IMR-90 (cell line): ENCODE data around the gene CTBP2. TPM values are rescaled to one million over a fixed set of nuclear protein-coding genes. Genes with fewer than 3 reads are reported as not detected.

ENCODE experiments used
- ATAC-seq: fragments of 200-7000 bp; cut with Tn5 transposase; 2 replicates; pipeline ENCODE4 v1.9.1; 2020; ENCODE audit warnings: low read depth, mild to moderate bottlenecking, moderate library complexity
- BruUV-seq: library from RNA; stranded (reverse); fragments of 400-500 nt; replicated peaks from 2 replicates; lab custom pipeline; 2021; lab: Mats Ljungman, UMichigan
- CTCF ChIA-PET: fragments of 300-600 bp; formaldehyde crosslinking; extraction: SDS; loops from one replicate; lab custom pipeline; 2021; ENCODE audit warnings: antibody characterized with exemption; lab: Yijun Ruan, JAX
- POLR2A ChIA-PET: fragments of 300-600 bp; sonication (Branson Sonifier 250); formaldehyde crosslinking; loops from one replicate; lab custom pipeline; 2022; ENCODE audit warnings: antibody characterized with exemption; ENCODE audit not compliant: unreplicated experiment; lab: Charles Lee
- DNase-seq: peaks from one replicate; pipeline ENCODE4 v3.0.0; 2013
- H2AFZ ChIP-seq: replicated peaks from 2 replicates; pipeline ENCODE3; 2013; ENCODE audit warnings: low read length, mild to moderate bottlenecking; ENCODE audit not compliant: poor library complexity
- H2AK5ac ChIP-seq: 2 replicates; pipeline ENCODE4 v1.6.1; 2013; ENCODE audit warnings: low read depth, low read length, inconsistent platforms
- H2AK9ac ChIP-seq: replicated peaks from 2 replicates; pipeline ENCODE3; 2013; ENCODE audit warnings: mild to moderate bottlenecking, low read depth, low read length, moderate library complexity; ENCODE audit not compliant: poor library complexity
- H2BK120ac ChIP-seq: 2 replicates; pipeline ENCODE4 v1.6.1; 2013; ENCODE audit warnings: low read depth, low read length, inconsistent platforms
- H2BK15ac ChIP-seq: 3 replicates; pipeline ENCODE4 v1.6.1; 2013; ENCODE audit warnings: low read depth, low read length, inconsistent platforms
- H2BK20ac ChIP-seq: 2 replicates; pipeline ENCODE4 v1.6.1; 2013; ENCODE audit warnings: low read depth, mild to moderate bottlenecking, inconsistent platforms, low read length, moderate library complexity
- H2BK5ac ChIP-seq: 2 replicates; pipeline ENCODE4 v1.6.1; 2013; ENCODE audit warnings: mild to moderate bottlenecking, low read depth, low read length, inconsistent platforms; ENCODE audit not compliant: poor library complexity, severe bottlenecking
- H3K14ac ChIP-seq: replicated peaks from 2 replicates; pipeline ENCODE4 v1.6.1; 2013; ENCODE audit warnings: low read depth, low read length, inconsistent platforms
- H3K18ac ChIP-seq: 2 replicates; pipeline ENCODE4 v1.6.1; 2013; ENCODE audit warnings: low read depth, low read length, control low read depth
- H3K23ac ChIP-seq: 2 replicates; pipeline ENCODE4 v1.6.1; 2013; ENCODE audit warnings: low read depth, low read length, inconsistent platforms
- H3K27ac ChIP-seq: 2 replicates; pipeline ENCODE4 v1.5.1; 2013; ENCODE audit warnings: mild to moderate bottlenecking, control low read depth, low read length; ENCODE audit not compliant: insufficient read depth
- H3K27me3 ChIP-seq: 2 replicates; pipeline ENCODE4 v1.6.1; 2013; ENCODE audit warnings: low read length; ENCODE audit not compliant: control insufficient read depth, insufficient read depth
- H3K36me3 ChIP-seq: 2 replicates; pipeline ENCODE4 v1.6.1; 2013; ENCODE audit warnings: low read length, mixed read lengths; ENCODE audit not compliant: control insufficient read depth, insufficient read depth
- H3K4ac ChIP-seq: 2 replicates; pipeline ENCODE4 v1.6.1; 2013; ENCODE audit warnings: low read depth, low read length, inconsistent platforms
- H3K4me1 ChIP-seq: 2 replicates; pipeline ENCODE4 v1.6.1; 2013; ENCODE audit warnings: low read length, mixed read lengths; ENCODE audit not compliant: control insufficient read depth, insufficient read depth
- H3K4me2 ChIP-seq: 2 replicates; pipeline ENCODE4 v1.6.1; 2013; ENCODE audit warnings: low read depth, mild to moderate bottlenecking, control low read depth, low read length, moderate library complexity
- H3K4me3 ChIP-seq: 2 replicates; pipeline ENCODE4 v1.5.1; 2013; ENCODE audit warnings: low read depth, mild to moderate bottlenecking, control low read depth, low read length, moderate library complexity; ENCODE audit not compliant: insufficient read depth
- H3K56ac ChIP-seq: 2 replicates; pipeline ENCODE4 v1.6.1; 2013; ENCODE audit warnings: low read length, inconsistent platforms; ENCODE audit not compliant: insufficient read depth; ENCODE audit errors: extremely low read depth
- H3K79me1 ChIP-seq, 2 experiments: 2 replicates each; pipeline ENCODE4 v1.6.1; 2013; ENCODE audit warnings: low read length in 2 of 2, inconsistent platforms in 1 of 2, low read depth in 1 of 2
- H3K9ac ChIP-seq: 2 replicates; pipeline ENCODE4 v1.6.1; 2013; ENCODE audit warnings: low read depth, low read length, control low read depth
- H3K9me1 ChIP-seq: 2 replicates; pipeline ENCODE4 v1.6.1; 2013; ENCODE audit warnings: low read length, inconsistent platforms; ENCODE audit not compliant: insufficient read depth
- H3K9me3 ChIP-seq: 2 replicates; pipeline ENCODE4 v1.6.1; 2013; ENCODE audit warnings: low read length; ENCODE audit not compliant: control insufficient read depth, insufficient read depth
- H4K20me1 ChIP-seq: 2 replicates; pipeline ENCODE4 v1.6.1; 2013; ENCODE audit warnings: low read length, inconsistent platforms; ENCODE audit not compliant: insufficient read depth
- H4K5ac ChIP-seq: 2 replicates; pipeline ENCODE4 v1.6.1; 2013; ENCODE audit warnings: mild to moderate bottlenecking, low read depth, low read length, control low read depth
- H4K8ac ChIP-seq, 2 experiments: 2 replicates each; pipeline ENCODE4 v1.6.1; 2013; ENCODE audit warnings: low read depth in 2 of 2, low read length in 2 of 2, control low read depth in 1 of 2, inconsistent platforms in 1 of 2
- H4K91ac ChIP-seq: 2 replicates; pipeline ENCODE4 v1.6.1; 2013; ENCODE audit warnings: low read depth, low read length, inconsistent platforms; ENCODE audit not compliant: insufficient read depth
- BHLHE40 ChIP-seq: fragments of 150-350 bp; IDR thresholded peaks from 2 replicates; pipeline ENCODE4 v1.6.1; 2016; ENCODE audit warnings: mild to moderate bottlenecking, low read depth, low read length
- CEBPB ChIP-seq: IDR thresholded peaks from 2 replicates; pipeline ENCODE4 v1.6.1; 2012; ENCODE audit warnings: low read depth, low read length, improper control_type of control experiment
- CHD1 ChIP-seq: IDR thresholded peaks from 2 replicates; pipeline ENCODE4 v1.6.1; 2012; ENCODE audit warnings: low read depth, low read length, improper control_type of control experiment
- CTCF ChIP-seq: conservative IDR thresholded peaks from 2 replicates; pipeline ENCODE4 v1.5.1; 2012; ENCODE audit warnings: mild to moderate bottlenecking, low read depth, low read length, improper control_type of control experiment
- ELK1 ChIP-seq: fragments of 150-350 bp; IDR thresholded peaks from 2 replicates; pipeline ENCODE4 v1.6.1; 2016; ENCODE audit warnings: low read depth, mild to moderate bottlenecking, low read length, moderate library complexity, borderline replicate concordance
- FOS ChIP-seq: fragments of 150-350 bp; IDR thresholded peaks from 2 replicates; pipeline ENCODE4 v1.6.1; 2016; ENCODE audit warnings: low read depth, low read length
- MAFK ChIP-seq: IDR thresholded peaks from 2 replicates; pipeline ENCODE4 v1.6.1; 2012; ENCODE audit warnings: low read depth, low read length, improper control_type of control experiment
- MAZ ChIP-seq: IDR thresholded peaks from 2 replicates; pipeline ENCODE4 v1.6.1; 2012; ENCODE audit warnings: low read depth, mild to moderate bottlenecking, low read length, improper control_type of control experiment, moderate library complexity, borderline replicate concordance
- MXI1 ChIP-seq: IDR thresholded peaks from 2 replicates; pipeline ENCODE4 v1.6.1; 2012; ENCODE audit warnings: low read depth, mild to moderate bottlenecking, low read length, moderate library complexity, borderline replicate concordance
- NFE2L2 ChIP-seq: fragments of 150-350 bp; IDR thresholded peaks from 2 replicates; pipeline ENCODE4 v1.6.1; 2016; ENCODE audit warnings: low read depth, mild to moderate bottlenecking, low read length
- RAD21 ChIP-seq: IDR thresholded peaks from 2 replicates; pipeline ENCODE4 v1.6.1; 2012; ENCODE audit warnings: low read length, improper control_type of control experiment
- RCOR1 ChIP-seq: IDR thresholded peaks from 2 replicates; pipeline ENCODE4 v1.6.1; 2012; ENCODE audit warnings: mild to moderate bottlenecking, low read length, improper control_type of control experiment; ENCODE audit not compliant: insufficient replicate concordance
- RFX5 ChIP-seq: IDR thresholded peaks from 2 replicates; pipeline ENCODE4 v1.8.0; 2012; ENCODE audit warnings: low read depth, mild to moderate bottlenecking, low read length, moderate library complexity
- USF2 ChIP-seq: fragments of 150-350 bp; IDR thresholded peaks from 2 replicates; pipeline ENCODE4 v1.6.1; 2017; ENCODE audit warnings: mild to moderate bottlenecking, antibody characterized with exemption, low read length, low read depth
- WGBS, 2 experiments: methylation state at CpG; one replicate each; pipeline versions ENCODE4 v1.1.5 to v1.1.7; 2013; ENCODE audit warnings: missing lambda C conversion rate in 2 of 2; ENCODE audit not compliant: insufficient read length in 1 of 2; ENCODE audit errors: extremely low coverage in 2 of 2; 5-methylcytosine and 5-hydroxymethylcytosine counted together
- dilution Hi-C: fragments of 300-500 bp; cut with HindIII; formaldehyde crosslinking; loops from one replicate; pipeline ENCODE4 v1.14.3; 2018; ENCODE audit warnings: low sequenced_read_pairs; ENCODE audit not compliant: unreplicated experiment
- in situ Hi-C: fragments of 300-500 bp; cut with MboI; formaldehyde crosslinking; loops from 3 replicates; pipeline ENCODE4 v1.14.3; 2019; ENCODE audit warnings: low sequenced_read_pairs, inconsistent platforms, mixed read lengths
- intact Hi-C: fragments of 100-400 bp; cut with micrococcal nuclease; formaldehyde crosslinking; loops from 2 replicates; pipeline ENCODE4 v1.10.0; 2022
- polyA plus RNA-seq, 3 experiments: library from polyadenylated mRNA; depleted of rRNA; stranded (reverse); fragments of >200 nt; gene quantifications; 2 replicates each; pipeline ENCODE4 v1.2.3, GENCODE V29; 2012; ENCODE audit warnings: low replicate concordance in 1 of 3
- total RNA-seq: library from RNA; depleted of rRNA; stranded (reverse); fragments of >200 nt; gene quantifications from 2 replicates; pipeline ENCODE4 v1.2.3, GENCODE V29; 2012

CTBP2 gene
- total and polyA plus RNA-seq, 2 of the 4 experiments (the other 2 are of a cell fraction) = 81.0 to 86.6 TPM

DNA sequence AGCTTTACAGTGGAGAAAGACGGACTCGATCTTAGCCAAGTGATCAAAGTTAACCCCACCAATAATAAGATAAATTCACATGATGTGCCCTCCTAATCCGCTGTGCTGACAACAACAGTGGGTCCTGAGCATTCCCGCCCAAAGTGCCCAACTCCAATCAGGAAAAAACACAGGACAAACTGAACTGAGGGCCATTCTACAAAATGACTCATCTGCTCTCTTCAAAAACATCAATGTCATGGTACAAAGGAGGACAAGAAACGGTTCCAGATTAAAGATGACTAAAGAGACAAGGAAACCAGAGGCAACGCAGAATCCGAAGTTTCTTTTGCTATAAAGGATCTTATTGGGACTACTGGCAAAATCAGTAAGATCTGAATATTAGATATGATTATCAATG lies 79.4 kb downstream of the CTBP2 start:
- Histone ChIP-seq H3K4me1 (peaks cover 33% of the 10 kb centered on the region), H3K9ac (no peak overlapping the region), H3K23ac (no peak overlapping the region), H4K91ac (no peak overlapping the region), H3K9me1 (peaks cover 44% of the 10 kb centered on the region), H3K9me3 (no peaks in the 10 kb centered on the region), H2BK5ac (no peak overlapping the region), H3K4me3 (no peak overlapping the region), H3K4ac (no peak overlapping the region), H3K27ac (no peak overlapping the region), H2AK9ac (no peak overlapping the region), H3K36me3 (peaks cover 8% of the 10 kb centered on the region), H3K14ac (no peak overlapping the region), H3K27me3 (no peaks in the 10 kb centered on the region), H3K4me2 (no peak overlapping the region), H3K79me1 (peaks cover 42 to 87% of the 10 kb centered on the region in 2 experiments), H4K8ac (no peak overlapping the region), H4K5ac (no peak overlapping the region), H3K18ac (no peak overlapping the region), H3K56ac (no peak overlapping the region), H2BK120ac (no peak overlapping the region), H2BK15ac (no peak overlapping the region), H2BK20ac (no peak overlapping the region), H4K20me1 (peaks cover 20% of the 10 kb centered on the region), H2AFZ (no peak overlapping the region), H2AK5ac (no peak overlapping the region; the same call in 1 of the 2 replicates)
- POLR2A ChIA-PET = no interaction called here
- CTCF ChIA-PET = no interaction called here
- DNase-seq = no peak
- BruUV-seq = no TSS peak
- in situ Hi-C loops = no loop called here
- intact Hi-C loops = no loop called here
- TF ChIP-seq CHD1 (no peak), RAD21 (no peak), MXI1 (no peak), BHLHE40 (no peak), ELK1 (no peak), FOS (no peak), CTCF (no peak), USF2 (no peak), RFX5 (no peak), CEBPB (no peak), MAZ (no peak), RCOR1 (no peak), NFE2L2 (no peak), MAFK (no peak)
- ATAC-seq = no peak
- dilution Hi-C loops = no loop called here
- WGBS, 2 experiments = no CpG with 5 or more reads among the region's 7 CpGs
